ENCODE results near the gene RLN3.
"Not testable (repeated sequence)": the region's sequence is repeated elsewhere in the genome, so short reads cannot be mapped to it uniquely, and the experiment has no call there.

Gene RLN3

DNA sequence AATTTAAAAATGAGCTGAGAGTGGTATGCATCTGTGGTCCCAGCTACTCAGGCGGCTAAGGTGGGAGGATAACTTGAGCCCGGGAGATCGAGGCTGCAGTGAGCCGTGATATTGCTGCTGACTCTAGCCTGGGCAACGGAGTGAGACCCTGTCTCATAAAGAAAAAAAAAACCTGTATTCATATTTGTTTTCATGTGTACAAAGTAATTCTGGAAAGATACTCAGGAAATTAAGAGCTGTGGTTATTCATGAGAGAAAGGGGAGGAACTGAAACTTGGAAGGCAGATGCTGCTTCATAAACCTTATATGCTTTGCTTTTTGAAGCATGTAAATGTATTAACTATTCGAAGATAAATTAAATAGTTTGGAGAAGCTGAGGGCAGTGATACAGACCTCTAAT, 8.8 kb upstream of the RLN3 start:
- no peak for DNase-seq (ENCODE audit: insufficient read length, low spot score)
- FAIRE-seq: no peak

DNA sequence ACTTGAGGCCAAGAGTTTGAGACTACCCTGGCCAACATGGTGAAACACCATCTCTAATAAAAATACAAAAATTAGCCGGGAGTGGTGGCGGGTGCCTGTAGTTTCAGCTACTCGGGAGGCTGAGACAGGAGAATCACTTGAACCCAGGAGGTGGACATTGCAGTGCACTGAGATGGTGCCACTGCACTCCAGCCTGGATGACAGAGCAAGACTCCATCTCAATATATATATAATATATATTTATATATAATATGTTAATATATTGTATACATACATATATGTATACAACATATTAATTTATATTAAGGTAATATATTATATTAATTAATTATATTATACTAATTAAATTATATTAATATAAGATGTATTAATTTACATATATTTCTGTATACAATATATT, 8.2 kb upstream of the RLN3 start:
- DNase-seq (ENCODE audit: insufficient read length, low spot score); FAIRE-seq: not testable (repeated sequence)

DNA sequence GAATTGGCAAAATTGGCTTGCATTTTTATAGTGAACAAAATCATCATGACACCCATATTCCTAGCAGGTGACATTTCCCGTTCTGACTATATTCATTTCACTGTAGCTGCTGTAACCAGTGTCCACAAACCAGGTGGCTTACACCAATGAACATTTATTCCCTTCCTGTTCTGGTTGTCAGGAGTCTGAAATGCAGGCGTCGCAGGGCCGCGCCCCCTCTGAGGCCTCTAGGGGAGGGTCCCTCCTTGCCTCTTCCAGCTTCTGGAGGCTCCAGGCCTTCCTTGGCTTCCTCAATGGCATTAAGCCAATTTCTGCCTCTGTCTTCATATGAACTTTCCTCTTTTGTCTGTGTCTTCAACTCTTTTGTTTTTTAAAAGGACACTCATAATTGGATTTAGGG, 6.5 kb upstream of the RLN3 start:
- DNase-seq (ENCODE audit: insufficient read length, low spot score): no peak
- no peak for FAIRE-seq

DNA sequence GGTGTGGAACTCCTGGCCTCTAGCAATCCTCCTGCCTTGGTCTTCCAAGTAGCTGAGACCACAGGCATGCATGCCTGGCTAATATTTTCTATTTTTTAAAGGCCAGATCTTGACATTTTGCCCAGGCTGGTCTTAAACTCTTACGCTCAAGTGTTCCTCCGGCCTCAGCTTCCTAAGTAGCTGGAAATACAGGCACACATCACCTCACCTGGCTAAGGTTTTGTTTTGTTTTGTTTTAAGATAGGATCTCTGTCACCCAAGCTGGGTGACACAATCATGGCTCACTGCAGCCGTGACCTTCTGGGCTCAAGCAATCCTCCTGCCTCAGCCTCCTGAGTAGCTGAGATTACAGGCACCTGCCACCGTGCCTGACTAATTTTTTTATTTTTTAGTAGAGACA, 5.5 kb upstream of the RLN3 start:
- DNase-seq (ENCODE audit: insufficient read length, low spot score): no peak
- no peak for FAIRE-seq

DNA sequence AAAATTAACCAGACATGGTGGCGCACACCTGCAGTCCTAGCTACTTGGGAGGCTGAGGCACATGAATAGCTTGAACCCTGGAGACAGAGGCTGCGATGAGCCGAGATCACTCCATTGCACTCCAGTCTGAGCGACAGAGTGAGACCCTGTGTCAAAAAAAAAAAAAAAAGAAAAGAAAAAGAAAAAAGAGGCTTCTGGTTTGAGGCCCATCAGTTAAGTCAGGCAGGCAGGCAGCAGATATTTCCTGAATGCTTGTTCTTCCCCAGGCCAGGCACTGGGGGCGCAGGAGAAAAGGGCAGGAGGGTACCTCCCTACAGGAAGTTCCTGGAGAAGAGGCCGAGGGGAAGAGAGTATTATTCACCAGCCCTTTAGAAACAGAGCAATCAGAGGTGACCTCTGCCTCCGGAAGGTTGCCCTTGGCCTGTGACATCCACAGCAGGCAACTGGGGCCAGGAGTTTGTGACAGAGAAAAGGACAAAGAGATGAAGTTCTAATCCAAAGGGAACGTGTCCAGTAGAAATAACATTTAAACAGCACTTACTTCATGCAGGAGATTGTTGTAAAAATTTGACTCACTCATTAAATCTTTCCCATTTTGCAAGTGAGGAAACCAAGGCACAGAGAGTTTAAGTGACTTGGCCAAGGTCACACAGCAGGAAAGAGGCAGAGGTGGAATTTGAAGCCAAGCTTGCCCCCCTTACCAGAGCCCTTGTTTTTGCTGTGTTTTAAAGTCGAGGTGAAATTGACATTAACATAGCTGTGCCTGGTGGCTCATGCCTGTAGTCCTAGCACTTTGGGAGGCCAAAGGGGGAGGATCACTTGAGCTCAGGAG, 4.3 kb upstream of the RLN3 start:
- peak; percentile 9 for FAIRE-seq
- peak; percentile 70 for DNase-seq (ENCODE audit: insufficient read length, low spot score)

DNA sequence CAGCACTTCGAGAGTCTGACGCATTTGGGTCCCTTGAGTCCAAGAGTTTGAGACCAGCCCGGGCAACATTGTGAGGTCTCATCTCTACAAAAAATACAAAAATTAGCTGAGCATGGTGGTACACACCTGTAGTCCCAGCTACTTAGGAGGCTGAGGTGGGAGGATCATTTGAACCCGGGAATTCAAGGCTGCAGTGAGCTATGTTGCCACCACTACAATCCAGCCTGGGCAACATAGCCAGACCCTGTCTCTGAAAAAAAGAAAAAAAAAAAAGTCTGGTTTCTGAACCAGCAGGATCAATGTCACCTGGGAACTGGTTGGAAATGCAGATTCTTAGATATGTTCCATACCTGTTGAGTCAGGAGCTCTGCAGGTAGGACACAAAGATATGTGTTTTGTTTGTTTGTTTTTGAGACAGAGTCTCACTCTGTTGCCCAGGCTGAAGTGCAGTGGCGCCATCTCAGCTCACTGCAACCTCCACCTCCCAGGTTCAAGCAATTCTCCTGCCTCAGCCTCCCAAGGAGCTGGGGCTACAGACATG, 1.2 kb upstream of the RLN3 start:
- not testable (repeated sequence) for DNase-seq (ENCODE audit: insufficient read length, low spot score); FAIRE-seq

DNA sequence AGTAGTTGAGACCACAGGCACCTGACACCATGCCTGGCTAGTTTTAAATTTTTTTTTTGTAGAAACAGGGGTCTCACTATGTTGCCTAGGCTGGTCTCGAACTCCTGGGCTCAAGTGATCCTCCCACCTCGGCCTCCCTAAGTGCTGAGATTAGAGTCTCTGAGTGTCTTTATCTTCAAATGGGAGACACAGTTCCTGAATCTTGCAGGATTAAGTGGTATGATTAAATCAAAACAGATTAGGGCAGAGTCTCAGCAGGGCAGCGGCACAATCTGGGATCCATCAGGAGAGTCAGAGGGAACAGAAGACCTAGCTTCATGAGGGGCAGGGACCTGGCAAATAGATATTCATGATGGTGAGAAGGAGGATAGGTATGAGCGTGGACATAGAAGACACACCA, 953 bp downstream of the RLN3 start:
- no peak for DNase-seq (ENCODE audit: insufficient read length, low spot score)
- FAIRE-seq: no peak

DNA sequence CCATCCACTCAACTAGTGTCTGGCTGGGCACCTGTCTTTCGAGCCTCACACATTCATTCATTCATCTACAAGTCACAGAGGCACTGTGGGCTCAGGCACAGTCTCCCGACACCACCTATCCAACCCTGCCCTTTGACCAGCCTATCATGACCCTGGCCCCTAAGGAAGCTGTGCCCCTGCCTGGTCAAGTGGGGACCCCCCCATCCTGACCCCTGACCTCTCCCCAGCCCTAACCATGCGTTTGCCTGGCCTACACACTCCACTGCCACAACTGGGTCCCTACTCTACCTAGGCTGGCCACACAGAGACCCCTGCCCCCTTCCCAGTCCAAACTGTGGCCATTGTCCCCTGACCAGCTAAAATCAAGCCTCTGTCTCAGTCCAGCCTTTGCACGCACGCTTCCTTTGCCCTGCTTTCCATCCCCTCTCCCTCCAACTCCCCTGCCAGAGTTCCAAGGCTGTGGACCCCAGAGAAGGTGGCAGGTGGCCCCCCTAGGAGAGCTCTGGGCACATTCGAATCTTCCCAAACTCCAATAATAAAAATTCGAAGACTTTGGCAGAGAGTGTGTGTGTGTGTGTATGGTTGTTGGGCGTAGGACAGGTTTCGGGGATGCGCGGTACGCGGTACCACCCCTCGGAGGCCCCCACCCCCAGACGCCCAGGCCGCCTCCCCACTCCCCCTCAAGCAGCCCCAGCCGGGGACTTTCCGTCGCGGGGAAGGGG, 3.2 kb downstream of the RLN3 start:
- DNase-seq (ENCODE audit: insufficient read length, low spot score) (peak; percentile 28), FAIRE-seq (no peak)

DNA sequence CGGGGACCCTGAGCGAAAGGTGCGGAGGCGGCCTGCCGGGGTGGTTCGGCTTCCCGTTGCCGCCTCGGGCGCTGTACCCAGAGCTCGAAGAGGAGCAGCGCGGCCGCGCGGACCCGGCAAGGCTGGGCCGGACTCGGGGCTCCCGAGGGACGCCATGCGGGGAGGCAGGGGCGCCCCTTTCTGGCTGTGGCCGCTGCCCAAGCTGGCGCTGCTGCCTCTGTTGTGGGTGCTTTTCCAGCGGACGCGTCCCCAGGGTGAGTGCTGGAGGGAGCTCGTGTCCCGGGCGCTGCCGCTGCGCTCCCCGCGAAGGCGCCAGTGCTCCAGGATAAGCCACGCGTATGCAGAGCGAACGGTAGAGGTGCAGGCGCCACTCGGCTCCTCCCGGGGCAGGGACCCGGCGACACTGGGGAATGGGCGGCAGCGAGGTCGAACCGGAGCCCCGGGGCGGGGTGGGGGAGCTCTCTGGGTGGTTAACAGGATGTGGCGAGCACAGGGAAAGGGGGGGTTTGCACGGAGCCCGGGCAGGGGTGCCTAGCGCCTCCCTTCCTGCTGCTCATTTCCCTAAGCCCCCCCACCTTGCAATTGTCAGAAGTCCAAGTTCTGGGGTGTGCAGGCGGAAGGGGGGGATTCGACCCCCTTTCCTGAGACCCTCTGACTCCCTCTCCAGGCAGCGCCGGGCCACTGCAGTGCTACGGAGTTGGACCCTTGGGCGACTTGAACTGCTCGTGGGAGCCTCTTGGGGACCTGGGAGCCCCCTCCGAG, 4.0 kb downstream of the RLN3 start, which contains the start of gene IL27RA:
IL27RA (plus strand) TSS at position 44 of the 762 bp plus-strand sequence; CDS start at position 155, 111 bp downstream.
- FAIRE-seq (no peak), DNase-seq (ENCODE audit: insufficient read length, low spot score) (peak; percentile 72)

DNA sequence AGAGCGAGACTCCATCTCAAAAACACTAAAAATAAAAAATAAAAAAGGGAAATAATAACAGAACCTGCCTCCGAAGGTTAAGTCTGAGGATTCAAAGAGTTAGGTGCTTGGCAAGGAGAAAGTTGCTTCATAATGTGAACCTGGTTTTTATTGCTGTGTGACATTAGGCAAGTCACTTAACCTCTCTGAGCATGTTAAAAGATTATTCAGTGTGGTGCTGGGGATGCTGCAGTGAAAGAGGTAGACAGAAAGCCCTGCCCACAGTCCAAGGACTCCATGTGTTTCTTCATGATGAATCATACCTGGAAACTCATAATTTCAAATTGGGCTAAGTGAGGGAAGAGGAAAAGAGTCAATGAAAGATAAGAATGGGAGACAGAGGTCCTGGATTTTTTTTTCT, 6.0 kb downstream of the RLN3 start:
- FAIRE-seq (no peak), DNase-seq (ENCODE audit: insufficient read length, low spot score) (no peak)

DNA sequence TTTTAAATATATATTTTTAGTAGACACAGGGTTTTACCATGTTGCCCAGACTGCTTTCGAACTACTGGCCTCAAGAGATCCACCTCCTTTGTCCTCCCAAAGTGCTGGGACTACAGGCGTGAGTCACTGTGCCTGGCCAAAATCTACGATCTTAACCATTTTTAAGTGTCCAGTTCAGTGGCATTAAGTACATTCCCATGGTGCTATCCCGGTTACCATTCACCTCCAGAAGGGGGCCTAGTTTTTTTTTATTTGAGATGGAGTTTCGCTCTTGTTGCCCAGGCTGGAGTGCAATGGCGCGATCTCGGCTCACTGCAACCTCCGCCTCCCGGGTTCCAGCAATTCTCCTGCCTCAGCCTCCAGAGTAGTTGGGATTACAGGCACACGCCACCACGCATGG, 7.2 kb downstream of the RLN3 start:
- FAIRE-seq; DNase-seq (ENCODE audit: insufficient read length, low spot score): not testable (repeated sequence)

DNA sequence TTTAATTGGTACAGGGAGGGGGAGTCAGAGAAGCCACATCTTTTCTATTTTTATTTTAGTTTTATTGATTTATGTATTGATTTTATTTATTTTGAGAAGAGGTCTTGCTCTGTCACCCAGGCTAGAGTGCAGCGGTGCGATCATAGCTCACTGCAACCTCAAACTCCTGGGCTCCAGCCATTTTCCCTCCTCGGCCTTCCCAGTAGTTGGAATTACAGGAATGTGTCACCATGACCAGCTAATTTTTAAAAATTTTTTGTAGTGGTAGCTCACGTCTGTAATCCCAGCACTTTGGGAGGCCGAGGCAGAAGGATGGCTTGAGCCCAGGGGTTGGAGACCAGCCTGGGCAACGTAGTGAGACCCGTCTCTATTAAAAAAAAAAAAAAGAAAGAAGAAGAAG, 7.8 kb downstream of the RLN3 start:
- FAIRE-seq (no peak), DNase-seq (ENCODE audit: insufficient read length, low spot score) (no peak)

DNA sequence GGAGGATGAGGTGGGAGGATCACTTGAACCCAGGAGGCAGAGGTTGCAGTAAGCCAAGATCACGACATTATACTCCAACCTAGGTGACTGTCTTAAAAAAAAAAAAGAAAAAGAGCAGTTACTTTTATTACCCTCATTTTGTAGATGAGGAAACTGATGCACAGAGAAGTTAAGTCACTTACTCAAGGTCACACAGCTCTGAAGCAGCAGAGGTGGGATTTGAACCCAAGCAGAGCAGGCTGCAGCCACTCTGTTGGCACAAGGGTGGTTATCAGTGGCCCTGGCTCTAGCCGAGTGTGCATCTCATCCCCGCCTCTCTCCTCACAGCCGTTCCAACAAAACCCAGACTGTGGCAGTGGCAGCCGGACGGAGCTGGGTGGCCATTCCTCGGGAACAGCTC, 11.2 kb downstream of the RLN3 start:
- DNase-seq (ENCODE audit: insufficient read length, low spot score): no peak
- no peak for FAIRE-seq

DNA sequence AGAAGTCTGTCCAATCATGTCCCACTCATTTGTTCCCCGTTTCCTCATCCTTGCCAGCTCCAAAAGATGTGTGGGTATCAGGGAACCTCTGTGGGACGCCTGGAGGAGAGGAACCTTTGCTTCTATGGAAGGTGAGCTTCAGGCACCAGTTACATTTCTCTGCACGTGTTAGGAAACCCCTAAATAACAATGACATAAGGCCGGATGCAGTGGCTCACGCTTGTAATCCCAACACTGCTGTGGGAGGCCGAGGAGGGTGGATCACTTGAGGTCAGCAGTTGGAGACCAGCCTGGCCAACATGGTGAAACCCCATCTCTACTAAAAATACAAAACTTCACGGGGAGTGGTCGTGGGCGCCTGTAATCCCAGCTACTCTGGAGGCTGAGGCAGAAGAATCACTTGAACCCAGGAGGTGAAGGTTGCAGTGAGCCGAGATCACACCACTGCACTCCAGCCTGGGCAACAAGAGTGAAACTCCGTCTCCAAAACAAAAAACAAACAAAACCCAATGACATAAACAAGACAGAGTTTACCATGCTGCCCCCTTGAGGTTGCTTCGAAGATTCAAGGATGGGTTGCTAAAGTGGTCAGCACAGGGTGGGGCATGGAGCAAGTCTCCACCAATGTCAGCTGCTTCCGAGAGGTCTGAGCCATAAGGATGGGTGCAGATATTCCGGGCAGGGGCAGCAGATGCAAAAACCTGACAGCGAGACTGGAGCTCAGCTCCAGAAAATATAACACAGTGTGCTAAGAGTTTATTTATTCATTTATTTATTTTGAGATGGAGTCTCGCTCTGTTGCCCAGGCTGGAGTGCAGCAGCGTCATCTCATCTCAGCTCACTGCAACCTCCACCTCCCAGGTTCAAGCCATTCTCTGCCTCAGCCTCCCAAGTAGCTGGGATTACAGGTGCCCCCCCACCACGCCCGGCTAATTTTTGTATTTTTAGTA, 15.0 kb downstream of the RLN3 start:
- DNase-seq (ENCODE audit: insufficient read length, low spot score); FAIRE-seq: not testable (repeated sequence)

DNA sequence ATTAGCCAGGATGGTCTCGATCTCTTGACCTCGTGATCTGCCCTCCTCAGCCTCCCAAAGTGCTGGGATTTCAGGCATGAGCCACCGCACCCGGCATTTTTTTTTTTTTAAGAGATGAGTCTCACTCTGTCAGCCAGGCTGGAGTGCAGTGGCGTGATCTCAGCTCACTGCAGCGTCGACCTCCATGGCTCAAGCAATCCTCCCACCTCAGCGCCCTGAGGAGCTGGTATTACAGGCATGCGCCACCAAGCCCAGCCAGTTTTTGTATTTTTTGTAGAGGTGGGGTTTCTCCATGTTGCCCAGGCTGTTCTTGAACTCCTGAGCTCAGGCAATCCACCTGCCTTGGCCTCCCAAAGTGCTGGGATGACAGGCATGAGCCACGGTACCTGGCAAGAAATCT, 19.9 kb downstream of the RLN3 start:
- FAIRE-seq; DNase-seq (ENCODE audit: insufficient read length, low spot score): not testable (repeated sequence)

DNA sequence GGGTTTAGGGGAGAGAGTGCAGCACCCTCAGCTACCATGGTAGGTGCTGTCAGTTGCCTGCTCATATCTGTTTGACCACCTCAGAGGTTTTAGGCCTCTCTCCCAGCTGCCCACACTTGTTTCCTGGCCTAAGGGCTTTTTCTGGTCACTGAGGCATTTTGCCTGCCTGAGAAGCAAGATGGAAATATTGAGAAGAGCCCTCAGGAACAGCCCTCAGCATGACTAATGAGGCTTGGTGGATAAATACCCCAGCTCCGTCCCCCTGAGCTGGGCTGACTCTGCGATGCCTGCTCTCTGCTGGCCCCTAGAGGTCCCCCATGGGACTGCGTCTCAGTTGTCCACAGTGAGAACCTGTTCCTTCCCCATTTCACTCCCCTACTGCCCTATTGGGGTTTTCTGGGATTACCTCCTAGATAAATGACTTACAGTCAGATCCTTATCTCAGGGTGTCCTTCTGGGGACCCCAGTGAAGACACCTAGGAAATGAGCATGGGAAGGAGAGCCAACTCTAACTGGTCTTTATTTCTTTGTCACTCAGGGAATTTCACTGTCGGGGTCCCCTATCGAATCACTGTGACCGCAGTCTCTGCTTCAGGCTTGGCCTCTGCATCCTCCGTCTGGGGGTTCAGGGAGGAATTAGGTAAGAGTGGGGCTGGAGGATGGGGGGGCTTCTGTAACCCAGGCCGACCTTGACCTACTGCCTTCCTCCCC, 20.6 kb downstream of the RLN3 start:
- DNase-seq (ENCODE audit: insufficient read length, low spot score) (peak; percentile 45), FAIRE-seq (no peak)

DNA sequence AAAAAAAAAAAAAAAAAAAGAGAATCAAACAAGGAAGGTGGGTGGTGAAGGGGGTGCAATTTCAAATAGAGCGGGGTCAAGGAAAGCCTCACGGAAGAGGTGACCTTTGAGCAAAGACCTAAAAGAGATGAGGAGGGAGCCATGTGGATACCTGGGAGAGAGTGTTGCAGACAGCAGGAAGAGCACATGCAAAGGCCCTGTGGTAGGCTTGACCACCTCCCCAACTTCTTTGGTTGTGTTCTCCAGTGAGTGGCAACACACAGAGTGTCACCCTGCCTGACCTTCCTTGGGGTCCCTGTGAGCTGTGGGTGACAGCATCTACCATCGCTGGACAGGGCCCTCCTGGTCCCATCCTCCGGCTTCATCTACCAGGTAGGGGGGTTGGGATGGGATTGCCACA, 22.6 kb downstream of the RLN3 start:
- DNase-seq (ENCODE audit: insufficient read length, low spot score): no peak
- no peak for FAIRE-seq

DNA sequence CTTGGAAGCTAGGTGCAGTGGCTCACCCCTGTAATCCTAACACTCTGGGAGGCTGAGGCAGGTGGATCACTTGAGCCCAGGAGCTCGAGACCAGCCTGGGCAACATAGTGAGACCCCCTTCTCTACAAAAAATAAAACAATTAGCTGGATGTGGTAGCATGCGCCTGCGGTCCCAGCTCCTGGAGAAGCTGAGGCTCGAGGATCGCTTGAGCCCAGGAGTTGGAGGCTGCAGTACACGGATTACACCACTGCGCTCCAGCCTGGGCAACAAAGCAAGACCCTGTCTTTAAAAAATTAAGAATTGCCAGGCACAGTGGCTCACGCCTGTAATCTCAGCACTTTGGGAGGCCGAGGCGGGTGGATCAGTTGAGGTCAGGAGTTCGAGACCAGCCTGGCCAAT, 23.0 kb downstream of the RLN3 start:
- not testable (repeated sequence) for FAIRE-seq; DNase-seq (ENCODE audit: insufficient read length, low spot score)

DNA sequence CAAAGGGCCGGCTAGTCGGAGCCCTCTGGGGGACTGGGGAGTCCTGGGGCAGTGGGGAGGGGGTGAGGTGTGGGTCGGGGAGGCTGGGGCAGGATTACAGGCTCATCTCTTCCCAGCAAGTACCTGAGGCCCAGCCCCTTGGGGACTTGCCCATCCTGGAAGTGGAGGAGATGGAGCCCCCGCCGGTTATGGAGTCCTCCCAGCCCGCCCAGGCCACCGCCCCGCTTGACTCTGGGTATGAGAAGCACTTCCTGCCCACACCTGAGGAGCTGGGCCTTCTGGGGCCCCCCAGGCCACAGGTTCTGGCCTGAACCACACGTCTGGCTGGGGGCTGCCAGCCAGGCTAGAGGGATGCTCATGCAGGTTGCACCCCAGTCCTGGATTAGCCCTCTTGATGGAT, 24.0 kb downstream of the RLN3 start:
- FAIRE-seq (no peak), DNase-seq (ENCODE audit: insufficient read length, low spot score) (no peak)

Measured in HTR-8/SVneo (cell line).